Stimulated activated CD4-positive, alpha-beta T cell treated with anti-CD3 and anti-CD28 coated beads, Interleukin-4, amount 100 ng/mL, for 24 hours (primary cell): Measurements from ENCODE around the gene SPRED3.
"Not testable (repeated sequence)": the region's sequence is repeated elsewhere in the genome, so short reads cannot be mapped to it uniquely, and the experiment has no call there.

Source experiments
- DNase-seq: peaks from one replicate; pipeline ENCODE4 v3.0.0-alpha.2; 2020

Gene SPRED3, protein sequence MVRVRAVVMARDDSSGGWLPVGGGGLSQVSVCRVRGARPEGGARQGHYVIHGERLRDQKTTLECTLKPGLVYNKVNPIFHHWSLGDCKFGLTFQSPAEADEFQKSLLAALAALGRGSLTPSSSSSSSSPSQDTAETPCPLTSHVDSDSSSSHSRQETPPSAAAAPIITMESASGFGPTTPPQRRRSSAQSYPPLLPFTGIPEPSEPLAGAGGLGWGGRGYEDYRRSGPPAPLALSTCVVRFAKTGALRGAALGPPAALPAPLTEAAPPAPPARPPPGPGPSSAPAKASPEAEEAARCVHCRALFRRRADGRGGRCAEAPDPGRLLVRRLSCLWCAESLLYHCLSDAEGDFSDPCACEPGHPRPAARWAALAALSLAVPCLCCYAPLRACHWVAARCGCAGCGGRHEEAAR

DNA sequence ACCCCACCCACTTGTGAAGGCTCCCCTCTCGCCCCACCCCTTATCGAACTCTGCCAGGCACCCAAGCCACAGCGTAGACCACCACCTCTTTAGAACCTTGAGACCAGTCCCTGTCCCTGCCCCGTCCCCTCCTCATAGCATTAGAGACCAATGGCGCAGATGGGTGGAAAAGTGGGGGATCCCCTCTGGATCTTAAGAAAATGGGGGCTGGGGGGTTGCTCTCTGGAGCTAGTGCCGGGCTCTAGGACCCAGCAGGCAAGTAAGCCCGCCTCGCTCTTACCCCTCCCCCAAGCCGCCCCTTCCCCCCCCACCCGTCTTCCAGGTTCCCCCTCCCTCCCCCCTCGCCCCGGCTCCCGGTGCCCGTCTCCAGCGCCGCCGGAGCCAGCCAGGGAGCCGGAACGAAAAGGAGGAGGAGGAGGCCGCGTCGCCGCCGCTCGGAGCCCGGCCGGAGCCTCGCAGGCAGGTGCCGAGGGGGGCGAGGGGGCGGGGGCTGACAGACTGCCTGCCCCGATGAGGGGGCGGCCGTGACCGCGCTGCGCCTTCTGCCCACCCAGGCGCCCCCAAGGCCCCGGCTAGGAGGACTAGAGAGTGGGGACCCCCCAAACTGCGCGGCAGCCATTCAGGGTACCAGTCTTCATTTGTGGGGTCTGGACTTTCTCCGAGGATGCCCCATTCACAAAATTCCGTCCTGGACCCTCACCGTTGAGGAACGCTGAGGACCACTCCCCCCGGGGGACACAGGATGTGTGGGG is at the start of gene SPRED3:
Gene SPRED3, plus strand, starts transcription at position 349 of the 752 bp plus-strand sequence. CDS start 1,606 bp downstream, outside the sequence.
- no peak for DNase-seq

DNA sequence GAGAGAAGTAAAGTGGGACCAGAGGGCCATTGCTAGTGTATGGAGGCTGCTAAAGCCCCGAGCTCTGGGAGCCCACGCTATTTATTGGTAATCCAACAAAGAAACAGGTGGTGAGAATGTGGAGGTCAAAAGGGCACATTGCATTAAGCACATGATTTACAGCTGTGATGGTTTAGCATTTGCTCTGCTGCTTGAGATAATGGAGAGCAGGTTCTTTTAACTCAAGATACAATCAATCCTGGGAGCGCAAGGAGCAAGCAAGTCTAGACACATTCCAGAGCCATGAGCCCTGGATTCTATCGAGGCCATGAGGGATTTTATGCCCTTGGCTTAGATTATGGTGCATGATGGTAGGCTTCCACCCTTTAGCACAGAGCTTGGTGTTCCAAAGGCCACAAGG is 49.5 kb upstream of the SPRED3 start:
- DNase-seq, result not testable (repeated sequence)

DNA sequence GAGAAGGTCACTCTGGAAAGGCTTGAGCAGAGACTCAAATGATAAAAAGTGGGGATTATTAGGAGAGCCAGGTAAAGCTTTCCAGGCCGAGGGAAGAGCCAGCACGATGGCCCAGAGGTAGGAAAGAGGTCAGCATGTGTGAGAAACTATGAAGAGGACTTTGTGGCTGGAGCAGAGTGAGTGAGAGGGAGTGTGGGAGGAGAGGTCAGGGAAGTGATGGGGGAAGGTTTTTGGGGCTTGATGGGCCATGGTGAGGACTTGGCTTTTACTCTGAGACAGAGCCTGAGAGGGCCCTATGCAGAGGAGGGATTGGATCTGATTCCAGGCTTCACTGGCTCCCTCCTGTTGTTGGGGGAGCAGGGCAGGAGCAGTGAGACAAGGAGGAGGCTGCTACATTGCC is 47.6 kb upstream of the SPRED3 start:
- no peak for DNase-seq

DNA sequence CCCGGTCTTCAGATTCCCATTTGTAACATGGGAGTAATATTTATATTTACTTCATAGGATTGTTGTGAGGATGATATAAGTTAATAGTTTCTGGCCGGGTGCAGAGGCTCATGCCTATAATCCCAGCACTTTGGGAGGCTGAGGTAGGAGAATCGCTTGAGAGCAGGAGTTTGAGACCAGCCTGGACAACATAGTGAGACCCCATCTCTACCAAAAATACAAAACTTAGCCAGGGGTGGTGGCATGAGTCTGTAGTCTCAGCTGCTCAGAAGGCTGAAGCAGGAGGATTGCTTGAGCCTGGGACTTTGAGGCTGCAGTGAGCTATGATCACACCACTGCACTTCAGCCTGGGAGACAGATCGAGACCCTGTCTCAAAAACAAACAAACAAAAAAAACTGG is 41.7 kb upstream of the SPRED3 start:
- DNase-seq, result no peak

DNA sequence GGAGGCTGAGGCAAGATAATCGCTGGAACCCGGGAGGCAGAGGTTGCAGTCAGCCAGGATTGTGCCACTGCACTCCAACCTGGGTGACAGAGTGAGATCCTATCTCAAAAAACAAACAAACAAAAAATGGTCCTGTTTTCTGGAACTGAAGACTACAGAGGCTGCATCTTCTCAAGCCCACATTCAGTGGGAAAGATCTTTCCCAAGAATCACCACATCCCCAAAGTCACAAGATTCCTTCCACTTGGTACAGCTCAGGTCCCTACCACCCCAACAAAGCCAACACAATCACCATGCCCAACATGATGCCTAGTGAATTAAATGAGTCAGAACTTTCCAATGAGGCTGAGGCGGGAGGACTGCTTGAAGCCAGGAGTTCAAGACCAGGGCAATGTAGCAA is 37.6 kb upstream of the SPRED3 start:
- no peak for DNase-seq

DNA sequence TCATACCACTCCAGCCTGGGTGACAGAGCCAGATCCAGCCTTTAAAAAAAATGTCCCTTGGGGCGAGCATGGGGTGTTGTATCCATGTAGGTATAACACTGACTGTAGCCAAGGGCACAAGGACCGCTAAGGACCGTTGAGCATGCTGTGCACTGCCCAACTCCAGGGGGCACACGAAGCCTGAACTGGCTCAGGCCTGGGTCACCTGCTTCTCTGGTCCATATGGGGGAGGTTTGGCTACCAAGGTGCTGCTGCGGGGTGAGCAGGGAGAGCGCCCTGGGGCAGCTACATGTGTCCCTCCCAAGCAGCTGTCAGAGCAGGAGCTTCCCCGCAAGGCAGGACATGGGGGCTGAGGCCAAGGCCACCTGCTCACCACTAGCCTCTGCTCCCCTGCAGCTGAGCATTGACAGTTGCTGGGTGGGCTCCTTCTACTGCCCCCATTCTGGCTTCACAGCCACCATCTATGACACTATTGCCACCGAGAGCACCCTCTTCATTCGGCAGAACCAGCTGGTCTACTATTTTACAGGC is 36.6 kb upstream of the SPRED3 start:
- no peak for DNase-seq

DNA sequence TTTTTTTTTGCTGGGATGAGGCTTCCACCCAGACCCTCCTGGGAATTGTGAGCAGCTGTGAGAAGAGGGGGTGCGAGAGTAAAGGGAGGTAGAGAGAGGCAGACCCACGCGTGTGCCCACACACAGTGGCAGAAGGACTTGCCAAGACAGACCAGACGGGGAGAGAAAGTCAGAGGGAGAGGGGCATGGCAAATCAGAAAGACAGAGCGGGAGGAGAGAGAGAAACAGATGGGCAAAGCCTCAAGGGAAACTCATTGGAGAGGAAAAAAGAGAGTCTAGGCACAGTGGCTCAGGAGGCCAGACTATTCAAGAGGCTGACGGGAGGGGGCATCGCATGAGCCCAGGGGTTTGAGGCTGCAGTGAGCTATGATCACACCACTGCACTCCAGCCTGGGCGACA is 35.9 kb upstream of the SPRED3 start:
- DNase-seq, result no peak

DNA sequence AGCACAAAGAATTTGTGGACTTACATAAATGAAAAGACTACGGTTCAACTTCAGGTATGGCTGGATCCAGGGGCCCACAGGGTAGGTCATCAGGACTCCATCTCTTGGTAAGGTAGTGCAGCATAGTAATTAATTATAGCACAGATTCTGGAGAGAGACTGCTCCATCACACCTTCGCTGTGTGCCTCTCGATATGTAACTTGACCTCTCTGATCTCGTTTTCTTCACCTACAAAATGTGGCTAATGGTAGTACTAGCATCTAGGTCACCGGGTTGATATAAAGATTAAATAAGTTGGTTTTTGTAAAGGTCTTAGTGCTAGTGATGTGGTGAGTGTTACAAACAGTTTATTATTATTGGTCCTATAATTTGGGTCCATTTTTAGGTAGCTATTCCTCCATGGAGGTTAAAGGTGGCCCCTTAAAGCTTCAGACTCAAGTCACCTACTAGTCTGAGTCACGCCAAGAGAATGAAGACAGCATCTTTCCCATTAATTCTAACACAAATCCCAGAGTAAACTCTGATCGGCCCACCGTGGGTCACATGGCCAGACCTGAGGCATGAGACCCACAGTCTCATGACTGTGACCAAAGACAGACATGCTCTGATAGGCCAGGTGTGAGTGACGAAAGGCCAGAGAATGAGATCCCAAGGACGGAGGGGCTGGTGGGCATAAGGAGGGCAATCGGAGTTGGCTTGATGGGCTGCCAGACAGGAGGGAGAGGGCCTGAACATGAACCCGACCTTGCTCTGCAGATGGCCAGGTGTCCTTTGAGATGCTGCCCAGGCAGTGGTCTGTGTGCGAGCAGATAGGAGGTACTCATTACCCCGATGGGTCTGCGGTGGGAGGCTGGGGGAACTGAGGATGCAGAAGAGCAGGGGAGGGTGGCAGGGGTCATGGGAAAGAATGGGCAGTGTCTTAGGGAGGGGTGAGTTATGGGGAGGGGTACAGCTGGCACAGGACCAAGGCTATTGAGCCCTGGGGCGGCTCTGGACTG is 32.5 kb upstream of the SPRED3 start:
- DNase-seq, result no peak

DNA sequence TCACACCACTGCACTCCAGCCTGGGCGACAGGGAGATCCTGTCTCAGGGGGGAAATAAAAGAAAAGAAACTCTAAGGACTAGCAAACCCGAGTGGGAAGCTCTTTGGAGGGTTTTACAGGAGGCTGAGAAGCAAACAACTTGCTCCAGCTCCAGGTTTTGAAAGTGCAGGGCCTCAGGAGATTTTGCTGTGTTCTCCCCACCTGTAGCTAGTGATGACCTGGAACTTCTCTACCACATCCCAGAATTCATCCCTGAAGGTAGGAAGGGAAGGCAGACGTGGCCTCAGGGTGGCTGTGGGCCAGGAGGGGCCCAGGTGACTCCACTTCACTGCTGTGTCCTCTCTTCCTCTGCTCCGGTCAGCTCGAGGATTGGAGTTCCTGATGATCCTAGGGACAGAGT is 30.4 kb upstream of the SPRED3 start:
- DNase-seq, result no peak

DNA sequence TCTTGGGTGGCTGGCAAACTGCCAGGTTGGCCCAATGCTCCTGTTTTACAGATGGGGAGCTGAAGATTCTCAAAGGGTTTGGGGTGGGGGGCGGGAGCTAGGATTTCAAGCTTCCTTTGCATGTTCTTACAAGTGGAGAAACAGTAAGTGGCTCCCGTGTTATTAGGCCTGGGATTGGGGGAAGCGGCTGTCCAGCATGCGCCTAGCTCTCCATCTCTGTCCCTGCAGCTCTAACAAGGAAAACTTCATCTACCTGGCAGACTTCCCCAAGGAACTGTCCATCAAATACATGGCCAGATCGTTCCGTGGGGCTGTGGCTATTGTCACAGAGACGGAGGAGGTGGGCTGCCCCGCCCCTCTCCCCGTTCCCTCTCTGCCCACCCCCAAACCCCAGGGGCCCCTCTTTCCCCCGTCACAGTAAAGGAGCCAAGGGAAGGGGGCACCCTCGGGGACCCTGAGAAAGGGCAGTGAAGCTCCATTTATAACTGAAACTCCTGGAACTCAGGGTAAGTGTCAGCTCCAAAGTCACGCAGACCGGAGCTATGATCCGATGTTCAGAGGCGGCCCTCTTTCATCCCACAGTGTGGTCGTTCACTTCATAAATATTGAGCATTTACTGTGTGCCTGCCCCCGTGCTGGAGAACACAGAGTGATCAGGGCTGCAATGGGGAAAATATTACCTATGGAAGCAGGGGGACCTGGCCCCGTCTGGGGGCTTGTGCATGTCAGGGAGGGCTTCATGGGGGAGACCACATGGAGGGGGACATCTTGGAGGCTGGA is 29.1 kb upstream of the SPRED3 start:
- DNase-seq, result no peak

DNA sequence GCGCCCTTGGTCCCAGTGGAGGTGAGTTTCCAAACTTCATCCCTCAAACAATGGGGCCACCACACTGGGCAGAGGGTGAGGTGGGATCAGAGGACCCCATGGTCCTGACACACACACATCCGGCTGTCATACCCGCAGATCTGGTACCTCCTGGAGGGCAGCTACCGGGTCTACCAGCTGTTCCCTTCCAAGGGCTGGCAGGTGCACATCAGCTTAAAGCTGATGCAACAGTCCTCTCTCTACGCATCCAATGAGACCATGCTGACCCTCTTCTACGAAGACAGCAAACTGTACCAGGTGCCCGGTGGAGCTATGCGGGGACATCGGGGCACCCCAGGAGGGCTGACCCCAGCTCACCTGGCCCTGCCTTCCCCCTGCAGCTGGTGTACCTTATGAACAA is 28.1 kb upstream of the SPRED3 start:
- DNase-seq, result no peak

DNA sequence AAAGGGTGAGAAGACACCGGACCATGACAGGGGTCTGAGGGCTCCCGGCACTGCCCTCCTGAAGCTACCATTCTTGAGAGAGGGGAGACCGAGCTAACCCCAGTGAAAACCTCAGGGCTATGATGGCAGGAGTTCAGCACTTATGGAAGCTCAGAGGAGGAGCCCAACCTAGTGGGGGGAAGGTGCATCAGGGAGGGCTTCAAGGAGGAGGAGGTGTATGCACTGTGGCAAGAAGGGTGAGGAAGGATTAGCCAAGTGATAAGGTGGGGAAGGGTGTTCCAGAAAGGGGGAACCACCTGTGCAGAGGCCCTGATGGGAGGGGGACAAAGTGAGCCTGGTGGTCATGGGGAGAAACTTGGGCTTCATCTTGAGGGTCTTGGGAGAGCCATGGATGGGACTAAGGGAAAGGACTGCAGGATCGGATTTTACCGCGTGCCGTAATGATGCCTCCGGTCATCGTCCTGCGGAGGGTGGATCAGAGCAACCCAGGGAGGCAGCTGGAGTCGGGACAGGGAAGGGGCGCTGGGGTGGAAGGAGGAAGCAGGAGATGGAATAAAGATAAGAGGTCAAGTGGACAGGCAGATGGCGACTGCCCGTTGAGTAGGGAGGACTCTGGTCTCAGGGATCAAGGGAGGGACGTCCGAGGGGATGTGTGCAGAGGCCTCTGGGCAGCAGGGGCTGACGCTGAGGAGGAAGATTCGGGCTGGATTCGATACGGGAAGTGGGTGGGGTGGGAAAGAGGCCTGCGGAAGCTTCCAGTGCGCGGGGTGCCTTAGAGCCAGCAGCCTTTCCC is 27.5 kb upstream of the SPRED3 start:
- no peak for DNase-seq

DNA sequence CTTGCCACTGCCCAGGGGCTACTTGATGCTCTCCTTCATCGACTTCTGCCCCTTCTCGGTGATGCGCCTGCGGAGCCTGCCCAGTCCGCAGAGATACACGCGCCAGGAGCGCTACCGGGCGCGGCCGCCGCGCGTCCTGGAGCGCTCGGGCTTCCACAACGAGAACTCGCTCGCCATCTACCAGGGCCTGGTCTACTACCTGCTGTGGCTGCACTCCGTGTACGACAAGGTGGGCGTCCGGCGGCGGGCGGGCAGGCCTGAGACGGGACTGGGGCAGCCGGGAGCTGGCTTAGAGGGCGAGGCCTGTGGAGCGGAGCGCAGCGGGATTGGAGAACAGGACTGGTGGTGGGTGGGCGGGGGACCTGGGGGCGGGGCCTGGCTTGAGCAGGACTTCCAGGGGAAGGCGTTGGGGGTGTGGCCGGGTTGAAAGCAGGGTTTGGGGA is 26.8 kb upstream of the SPRED3 start:
- DNase-seq, result peak; percentile 69

DNA sequence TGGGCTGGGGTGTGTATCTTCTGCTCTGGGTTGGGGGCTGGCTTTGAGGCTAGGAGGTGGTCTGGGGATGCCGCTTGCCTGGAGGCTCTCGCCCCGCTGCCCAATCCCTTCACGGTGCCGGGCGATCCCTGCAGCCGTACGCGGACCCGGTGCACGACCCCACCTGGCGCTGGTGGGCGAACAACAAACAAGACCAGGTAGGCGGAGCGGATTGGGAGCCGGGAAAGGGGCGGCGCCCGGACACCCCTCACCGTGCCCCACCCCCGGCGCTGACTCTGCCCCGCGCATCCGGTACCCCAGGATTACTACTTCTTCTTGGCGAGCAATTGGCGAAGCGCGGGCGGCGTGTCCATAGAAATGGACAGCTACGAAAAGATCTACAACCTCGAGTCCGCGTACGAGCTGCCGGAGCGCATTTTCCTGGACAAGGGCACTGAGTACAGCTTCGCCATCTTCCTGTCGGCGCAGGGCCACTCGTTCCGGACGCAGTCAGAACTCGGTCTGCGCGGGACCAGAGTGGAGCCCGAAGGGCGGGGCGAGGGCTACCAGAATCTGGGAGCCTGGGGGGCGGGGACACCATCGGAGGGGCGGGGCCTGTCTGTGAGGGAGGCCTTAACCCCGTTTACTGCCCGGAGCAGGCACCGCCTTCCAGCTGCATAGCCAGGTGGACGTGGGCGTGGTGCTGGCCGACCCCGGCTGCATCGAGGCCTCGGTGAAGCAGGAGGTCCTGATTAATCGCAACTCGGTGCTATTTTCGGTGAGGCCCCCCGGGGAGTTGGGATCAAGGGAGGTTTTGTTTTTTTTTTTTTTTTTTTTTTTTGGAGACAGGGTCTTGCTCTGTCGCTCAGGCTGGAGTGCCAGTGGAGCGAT is 26.2 kb upstream of the SPRED3 start:
- peak; percentile 81 for DNase-seq

DNA sequence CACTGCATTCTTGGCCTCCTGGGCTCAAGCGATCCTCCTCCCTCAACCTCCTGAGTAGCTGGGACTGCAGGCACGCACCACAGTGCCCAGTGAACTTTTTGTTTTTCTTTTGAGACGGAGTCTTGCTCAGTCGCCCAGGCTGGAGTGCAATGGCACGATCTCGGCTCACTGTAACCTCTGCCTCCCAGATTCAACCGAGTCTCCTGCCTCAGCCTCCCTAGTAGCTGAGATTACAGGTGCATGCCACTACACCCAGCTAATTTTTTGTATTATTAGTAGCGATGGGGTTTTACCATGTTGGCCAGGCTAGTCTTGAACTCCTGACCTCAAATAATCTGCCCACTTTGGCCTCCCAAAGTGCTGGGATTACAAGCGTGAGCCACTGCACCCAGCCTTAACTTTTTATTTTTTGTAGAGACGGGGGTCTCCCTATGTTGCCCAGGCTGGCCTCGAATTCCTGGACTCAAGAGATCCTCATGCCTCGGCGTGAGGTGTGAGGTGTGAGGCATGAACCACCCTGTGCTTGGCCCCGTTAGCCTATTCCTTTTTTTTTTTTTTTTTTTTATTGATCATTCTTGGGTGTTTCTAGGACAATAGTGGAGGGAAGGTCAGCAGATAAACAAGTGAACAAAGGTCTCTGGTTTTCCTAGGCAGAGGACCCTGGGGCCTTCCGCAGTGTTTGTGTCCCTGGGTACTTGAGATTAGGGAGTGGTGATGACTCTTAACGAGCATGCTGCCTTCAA is 25.4 kb upstream of the SPRED3 start:
- DNase-seq, result not testable (repeated sequence)

DNA sequence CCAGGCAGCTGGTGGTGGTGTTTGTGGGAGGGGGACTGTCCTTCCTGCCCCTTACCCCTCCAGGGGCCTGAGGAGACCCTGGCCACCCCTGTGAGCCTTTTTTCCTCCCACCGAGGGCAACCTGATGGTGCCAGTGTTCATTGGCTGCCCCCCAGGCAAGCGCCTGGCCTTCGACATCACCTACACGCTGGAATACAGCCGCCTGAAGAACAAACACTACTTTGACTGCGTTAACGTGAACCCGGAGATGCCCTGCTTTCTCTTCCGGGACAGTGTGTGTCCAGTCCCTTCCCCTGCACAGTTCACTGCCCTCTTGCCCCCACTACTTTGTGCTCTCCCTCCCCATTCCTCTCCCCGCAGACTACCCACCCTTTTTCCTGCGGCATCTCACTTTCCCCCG is 21.5 kb upstream of the SPRED3 start:
- no peak for DNase-seq

DNA sequence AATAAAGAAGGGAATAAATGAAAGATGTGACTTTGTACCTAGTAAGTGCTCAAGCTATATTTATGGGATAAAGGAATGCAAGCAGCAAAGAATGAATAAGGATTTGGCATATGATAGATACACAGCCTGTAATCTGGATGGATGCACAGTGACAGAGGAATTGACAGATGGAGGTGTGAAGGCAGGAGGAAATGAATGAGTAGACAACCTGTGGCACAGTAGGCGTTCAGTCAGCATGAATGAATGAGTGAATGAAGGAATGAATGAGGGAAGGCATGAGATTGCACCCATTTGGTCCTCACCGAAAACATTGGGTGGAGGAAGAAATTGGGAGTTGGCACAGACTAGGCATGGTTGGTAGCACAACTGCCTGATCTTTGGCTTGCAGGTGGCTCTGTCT is 18.9 kb upstream of the SPRED3 start:
- DNase-seq, result no peak

DNA sequence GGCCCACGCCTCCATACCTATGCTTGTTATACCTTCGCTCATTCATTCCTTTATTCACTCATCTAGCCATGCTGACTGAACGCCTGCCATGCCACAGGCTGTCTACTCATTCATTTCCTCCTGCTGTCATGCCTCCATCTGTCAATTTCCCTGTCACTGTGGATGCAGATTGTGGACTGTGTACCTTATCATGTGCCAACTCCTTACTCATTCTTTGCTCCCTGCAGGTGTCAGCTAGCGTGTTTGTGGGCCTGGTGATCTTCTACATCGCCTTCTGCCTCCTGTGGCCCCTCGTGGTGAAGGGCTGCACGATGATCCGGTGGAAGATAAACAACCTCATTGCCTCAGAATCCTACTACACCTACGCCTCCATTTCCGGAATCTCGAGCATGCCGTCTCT is 18.2 kb upstream of the SPRED3 start:
- no peak for DNase-seq

DNA sequence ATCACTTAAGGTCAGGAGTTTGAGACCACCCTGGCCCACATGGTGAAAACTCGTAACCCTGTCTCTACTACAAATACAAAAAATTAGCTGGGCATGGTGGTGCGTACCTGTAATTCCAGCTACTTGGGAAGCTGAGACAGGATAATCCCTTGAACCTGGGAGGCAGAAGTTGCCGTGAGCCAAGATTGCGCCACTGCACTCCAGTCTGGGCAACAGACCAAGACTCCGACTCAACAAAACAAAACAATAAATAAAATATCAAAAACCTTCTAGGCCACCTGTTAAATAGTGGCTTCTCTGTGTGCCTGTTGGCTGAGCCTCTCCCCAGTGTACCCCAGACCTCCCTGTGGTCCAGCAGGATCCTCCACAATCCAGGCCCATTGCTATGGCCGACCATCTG is 17.4 kb upstream of the SPRED3 start:
- no peak for DNase-seq
